Ovary (tissue), 9 donors: ENCODE measurements around the gene RAB12. TPM values are rescaled to one million over a fixed set of nuclear protein-coding genes. Genes with fewer than 3 reads are reported as not detected.

Experiments used
- DNase-seq, 5 donors: peaks; one replicate each; pipeline ENCODE4 v3.0.0-alpha.2; 2019 to 2020
- H3K27ac ChIP-seq, 2 donors: fragments of 200-600 bp; one replicate each; pipeline versions ENCODE4 v1.5.1 to v1.8.0; 2019 to 2022
- H3K27me3 ChIP-seq: fragments of 200-600 bp; one replicate; pipeline ENCODE4 v1.8.0; 2022
- H3K36me3 ChIP-seq: fragments of 200-600 bp; sonication (generic); one replicate; pipeline ENCODE4 v1.5.1; 2019
- H3K4me1 ChIP-seq: one replicate; pipeline ENCODE4 v1.8.1; 2013; ENCODE audit warnings: mild to moderate bottlenecking, moderate library complexity; ENCODE audit not compliant: insufficient read depth
- H3K4me3 ChIP-seq: fragments of 200-600 bp; sonication (generic); one replicate; pipeline ENCODE4 v1.5.1; 2017
- H3K9me3 ChIP-seq, 2 donors: fragments of 200-600 bp in 1 of 2; sonication (generic) in 1 of 2; one replicate each; pipeline versions ENCODE4 v1.5.1 to v1.8.1; 2013 to 2019; ENCODE audit warnings: mild to moderate bottlenecking in 1 of 2, moderate library complexity in 1 of 2
- CTCF ChIP-seq, 3 donors: fragments of 450-650 bp in 2 of 3; fragments of 200-600 bp in 1 of 3; IDR thresholded peaks; one replicate each; pipeline versions ENCODE4 v1.5.1 to v1.8.0; 2016 to 2022; ENCODE audit warnings: antibody characterized with exemption in 3 of 3, mild to moderate bottlenecking in 1 of 3
- EP300 ChIP-seq: sonication (generic); formaldehyde crosslinking; IDR thresholded peaks from one replicate; pipeline ENCODE4 v1.6.1; 2017; ENCODE audit warnings: antibody characterized with exemption
- POLR2A ChIP-seq: fragments of 450-650 bp; IDR thresholded peaks from one replicate; pipeline ENCODE4 v1.6.1; 2017; ENCODE audit warnings: antibody characterized with exemption, mild to moderate bottlenecking, moderate library complexity
- WGBS, 3 donors: extraction: QIAGEN DNeasy Blood & Tissue Kit in 1 of 3; methylation state at CpG; one replicate each; pipeline versions ENCODE4 v1.1.5 to v1.1.7; 2013 to 2017; 5-methylcytosine and 5-hydroxymethylcytosine counted together
- intact Hi-C, 4 donors: fragments of 100-400 bp; cut with DNase I; formaldehyde crosslinking; loops; one replicate each; pipeline versions ENCODE4 v1.11.0 to v1.15.1; 2022 to 2023
- polyA plus RNA-seq, 2 donors: library from polyadenylated mRNA; stranded (reverse); fragments of 200-250 nt in 1 of 2; fragments of 350-450 nt in 1 of 2; fragmentation: Illumina TruSeq in 1 of 2; extraction: RNeasy Lipid Tissue Mini Kit (QIAGEN cat#74804) in 1 of 2; gene quantifications; one replicate each; pipeline ENCODE4 v1.2.3, GENCODE V29; 2013 to 2014
- total RNA-seq, 7 donors: library from RNA; depleted of rRNA in 2 of 7; stranded (reverse); fragments of >200 nt in 2 of 7; fragmentation: NEBNext Ultra II Directional in 3 of 7; extraction: Animal tissue kit (Norgen Biotek cat#: 25700) in 3 of 7; gene quantifications; one replicate each; pipeline versions ENCODE4 v1.1.0 to v1.2.4, GENCODE V29; 2016 to 2023
- donor health status: DM: no; HTN: no; CAD: no; lungs with moderate emphysema.
- donor health status: DM: no; HTN: no; CAD: no.
- donor health status: Bipolar disorder and iron deficiency.
- donor health status: DM: yes; HTN: yes; CAD: no.
- donor health status: DM: no; HTN: no; CAD: no.
- donor health status: DM: yes; HTN: yes; CAD: no.

Gene RAB12
- total and polyA plus RNA-seq, 9 donors, result 30.3 to 69.0 (median 43.5) TPM

- H3K36me3 ChIP-seq, result no peaks in the 10 kb centered on the region
- no peak overlapping the region for H3K27ac ChIP-seq
- H3K4me3 ChIP-seq, result no peak overlapping the region
- TF ChIP-seq EP300 (no peak), POLR2A (no peak), CTCF (IDR thresholded peaks at IDR 0.05) (no peak)
- WGBS, 3 donors, result 51 to 53% (median 51%) methylated on average over 18 of the region's 18 CpGs
- intact Hi-C loops, result no loop called here
- DNase-seq, result no peak
- peaks cover 2% of the 10 kb centered on the region for H3K4me1 ChIP-seq
- H3K27me3 ChIP-seq, result no peaks in the 10 kb centered on the region
- no peaks in the 10 kb centered on the region for H3K9me3 ChIP-seq
Measured at GRCh38 chr18:8661754-8662559, 52.7 kb downstream of the RAB12 start.

GRCh38 chr18:8662560-8663255 lies 53.5 kb downstream of the RAB12 start:
- WGBS, 3 donors, result 86 to 91% (median 89%) methylated on average over 20 of the region's 20 CpGs

GRCh38 chr18:8667846-8668245 lies 58.6 kb downstream of the RAB12 start:
- DNase-seq, result no peak
- Histone ChIP-seq H3K4me1 (no peaks in the 10 kb centered on the region), H3K9me3 (no peaks in the 10 kb centered on the region), H3K27ac (no peak overlapping the region), H3K4me3 (no peak overlapping the region), H3K36me3 (no peaks in the 10 kb centered on the region), H3K27me3 (no peaks in the 10 kb centered on the region)
- WGBS, 3 donors, result 86 to 88% (median 87%) methylated on average over 3 of the region's 3 CpGs
- TF ChIP-seq EP300 (no peak), POLR2A (no peak), CTCF (IDR thresholded peaks at IDR 0.05) (no peak)
- intact Hi-C loops, result no loop called here

More at GRCh38 chr18:8662560-8663255, 53.5 kb downstream of the RAB12 start:
- no peak for DNase-seq
- intact Hi-C loops, result no loop called here
- Histone ChIP-seq H3K4me3 (no peak overlapping the region), H3K4me1 (peaks cover 2% of the 10 kb centered on the region), H3K9me3 (no peaks in the 10 kb centered on the region), H3K27ac (no peak overlapping the region), H3K36me3 (no peaks in the 10 kb centered on the region), H3K27me3 (no peaks in the 10 kb centered on the region)
- no peak for TF ChIP-seq CTCF (IDR thresholded peaks at IDR 0.05)
- TF ChIP-seq POLR2A, result no peak
- no peak for TF ChIP-seq EP300

GRCh38 chr18:8668381-8668780 lies 59.1 kb downstream of the RAB12 start:
- Histone ChIP-seq H3K27me3 (no peaks in the 10 kb centered on the region), H3K4me3 (no peak overlapping the region), H3K4me1 (no peaks in the 10 kb centered on the region), H3K9me3 (no peaks in the 10 kb centered on the region), H3K36me3 (no peaks in the 10 kb centered on the region), H3K27ac (no peak overlapping the region)
- TF ChIP-seq EP300 (no peak), POLR2A (no peak), CTCF (IDR thresholded peaks at IDR 0.05) (no peak)
- intact Hi-C loops, result no loop called here
- DNase-seq, result no peak
